Upper lobe of left lung (tissue), 6 donors: ENCODE data around the gene RHOXF1. TPM values are rescaled to one million over a fixed set of nuclear protein-coding genes. Genes with fewer than 3 reads are reported as not detected.
"Not testable (repeated sequence)": the region's sequence is repeated elsewhere in the genome, so short reads cannot be mapped to it uniquely, and the experiment has no call there.

Source experiments
- ATAC-seq, 2 donors: fragments of 200-7000 bp; cut with Tn5 transposase; one replicate each; pipeline ENCODE4 v1.9.1; 2022; ENCODE audit warnings: mild to moderate bottlenecking in 2 of 2, moderate library complexity in 2 of 2; ENCODE audit not compliant: low FRiP score in 2 of 2
- DNase-seq, 2 donors: peaks; one replicate each; pipeline ENCODE4 v3.0.0-alpha.2; 2019 to 2020
- H3K27ac ChIP-seq, 4 donors: fragments of 200-600 bp; sonication (generic); one replicate each; pipeline ENCODE4 v1.5.1; 2016 to 2019
- H3K27me3 ChIP-seq, 4 donors: fragments of 200-600 bp; sonication (generic); one replicate each; pipeline ENCODE4 v1.5.1; 2017 to 2019
- H3K36me3 ChIP-seq, 4 donors: fragments of 200-600 bp; sonication (generic); one replicate each; pipeline ENCODE4 v1.5.1; 2016 to 2019
- H3K4me1 ChIP-seq, 4 donors: fragments of 200-600 bp; sonication (generic); one replicate each; pipeline ENCODE4 v1.5.1; 2018 to 2019
- H3K4me3 ChIP-seq, 4 donors: fragments of 200-600 bp; sonication (generic); one replicate each; pipeline ENCODE4 v1.5.1; 2017 to 2019; ENCODE audit warnings: mild to moderate bottlenecking in 2 of 4, moderate library complexity in 1 of 4
- H3K9me3 ChIP-seq, 4 donors: fragments of 200-600 bp; sonication (generic); one replicate each; pipeline ENCODE4 v1.5.1; 2018 to 2019
- CTCF ChIP-seq, 6 experiments: fragments of 450-650 bp in 4 of 6; fragments of 200-600 bp in 2 of 6; sonication (generic) in 2 of 6; IDR thresholded peaks; one replicate each; pipeline ENCODE4 v1.5.1; 2016 to 2019; ENCODE audit warnings: antibody characterized with exemption in 6 of 6
- EP300 ChIP-seq, 4 donors: sonication (generic); formaldehyde crosslinking; IDR thresholded peaks; one replicate each; pipeline ENCODE4 v1.5.1; 2017; ENCODE audit warnings: antibody characterized with exemption in 4 of 4, control low read depth in 2 of 4
- POLR2A ChIP-seq, 4 donors: fragments of 450-650 bp; IDR thresholded peaks; one replicate each; pipeline ENCODE4 v1.5.1; 2016 to 2017; ENCODE audit warnings: antibody characterized with exemption in 4 of 4, mild to moderate bottlenecking in 2 of 4
- POLR2AphosphoS5 ChIP-seq, 2 donors: sonication (generic); formaldehyde crosslinking; IDR thresholded peaks; one replicate each; pipeline ENCODE4 v1.5.1; 2017; ENCODE audit warnings: antibody characterized with exemption in 2 of 2
- WGBS, 2 donors: methylation state at CpG; one replicate each; pipeline ENCODE4 v1.1.5; 2017 to 2018; 5-methylcytosine and 5-hydroxymethylcytosine counted together
- total RNA-seq, 6 donors: library from RNA; depleted of rRNA in 4 of 6; stranded (reverse); fragments of >200 nt in 4 of 6; gene quantifications; one replicate each; pipeline versions ENCODE4 v1.1.0 to v1.2.1, GENCODE V29; 2016 to 2021
- donor health status: DM: no; HTN: no; CAD: no; lungs with moderate emphysema.
- donor health status: DM: no; HTN: yes; CAD: no; lungs with severe emphysema.

RHOXF1 gene
- total RNA-seq, 6 donors from 2014 or later = 0.47 to 3.1 (median 1.5) TPM; not detected in 2

DNA sequence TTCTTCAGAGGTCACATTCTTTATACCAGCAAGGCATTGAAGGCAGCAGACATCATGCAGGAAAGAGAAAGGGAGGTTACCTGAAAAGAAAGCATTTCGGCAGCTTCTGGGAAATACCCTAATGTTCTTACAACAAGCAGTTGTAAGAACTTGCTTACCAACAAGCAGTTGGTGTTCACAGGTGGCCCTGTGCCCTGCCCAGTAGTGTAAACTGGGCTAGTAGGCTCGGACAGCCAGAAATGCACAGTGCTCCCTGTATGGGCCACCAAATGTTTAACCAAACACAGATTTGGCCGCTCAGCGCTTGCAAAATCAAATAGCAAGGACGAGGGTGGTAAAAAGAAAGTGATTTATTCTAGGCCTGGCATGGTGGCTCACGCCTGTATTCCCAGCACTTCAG, 20.4 kb upstream of the RHOXF1 start:
- no peak overlapping the region for H3K27ac ChIP-seq
- no peak for ATAC-seq
- WGBS, 2 donors = 64% methylated on average over 6 of the region's 6 CpGs; no CpG with 5 or more reads in 1 of the 2 donors

GRCh38 chrX:120128306-120128846, 12.7 kb upstream of the RHOXF1 start:
- H3K4me1 ChIP-seq, H3K36me3 ChIP-seq, H3K4me3 ChIP-seq, H3K9me3 ChIP-seq, H3K27ac ChIP-seq, H3K27me3 ChIP-seq, DNase-seq, ATAC-seq: not testable (repeated sequence)
- 84 to 90% methylated on average over 5 of the region's 5 CpGs for WGBS, 2 donors

More for the DNA sequence above, 20.4 kb upstream of the RHOXF1 start:
- H3K27me3 ChIP-seq = no peaks in the 10 kb centered on the region
- H3K9me3 ChIP-seq = no peaks in the 10 kb centered on the region
- TF ChIP-seq CTCF (IDR thresholded peaks at IDR 0.05) (no peak), EP300 (IDR thresholded peaks at IDR 0.05) (no peak), POLR2AphosphoS5 (IDR thresholded peaks at IDR 0.05) (no peak), POLR2A (IDR thresholded peaks at IDR 0.05) (no peak)
- H3K4me3 ChIP-seq = no peak overlapping the region
- H3K36me3 ChIP-seq = no peaks in the 10 kb centered on the region
- no peak for DNase-seq
- H3K4me1 ChIP-seq = no peaks in the 10 kb centered on the region

- 100% methylated on average over 1 to 3 of the region's 3 CpGs for WGBS, 2 donors
- TF ChIP-seq POLR2A (IDR thresholded peaks at IDR 0.05) (no peak), CTCF (IDR thresholded peaks at IDR 0.05) (no peak), POLR2AphosphoS5 (IDR thresholded peaks at IDR 0.05) (no peak), EP300 (IDR thresholded peaks at IDR 0.05) (no peak)
- Histone ChIP-seq H3K27ac (peak overlapping the region in 1 of 4 donors; percentile 12), H3K27me3 (no peaks in the 10 kb centered on the region), H3K4me1 (peaks cover 0 to 2% (median 0%) of the 10 kb centered on the region in 4 donors), H3K36me3 (no peaks in the 10 kb centered on the region), H3K4me3 (no peak overlapping the region), H3K9me3 (no peaks in the 10 kb centered on the region)
- ATAC-seq (peak in 1 of 2 donors; percentile 51), DNase-seq (no peak)
These were observed 9.7 kb upstream of the RHOXF1 start for GRCh38 chrX:120125444-120125843.

- no peaks in the 10 kb centered on the region for H3K27me3 ChIP-seq
- 62 to 81% methylated on average over 3 to 12 of the region's 12 CpGs for WGBS, 2 donors
- peak overlapping the region in 2 of 4 donors; percentile 13 to 19 for H3K4me3 ChIP-seq
- H3K36me3 ChIP-seq = no peaks in the 10 kb centered on the region
- no peaks in the 10 kb centered on the region for H3K4me1 ChIP-seq
- H3K27ac ChIP-seq = peak overlapping the region in 1 of 4 donors; percentile 58
- ATAC-seq (peak in 1 of 2 donors; percentile 92), DNase-seq (peak in 1 of 2 donors; percentile 78)
- no peaks in the 10 kb centered on the region for H3K9me3 ChIP-seq
- TF ChIP-seq EP300 (IDR thresholded peaks at IDR 0.05) (peak in 1 of 4 donors; percentile 58), POLR2A (IDR thresholded peaks at IDR 0.05) (no peak), CTCF (IDR thresholded peaks at IDR 0.05) (no peak), POLR2AphosphoS5 (IDR thresholded peaks at IDR 0.05) (peak in 1 of 2 donors; percentile 10)
These were observed 4.5 kb upstream of the RHOXF1 start for GRCh38 chrX:120120223-120120622.

GRCh38 chrX:120111611-120112010, 4.1 kb downstream of the RHOXF1 start:
- no peak for DNase-seq
- no peaks in the 10 kb centered on the region for H3K27me3 ChIP-seq

More at GRCh38 chrX:120111611-120112010, 4.1 kb downstream of the RHOXF1 start:
- Histone ChIP-seq H3K27ac (no peak overlapping the region), H3K36me3 (no peaks in the 10 kb centered on the region), H3K4me3 (no peak overlapping the region), H3K9me3 (no peaks in the 10 kb centered on the region), H3K4me1 (no peaks in the 10 kb centered on the region)
- TF ChIP-seq POLR2A (IDR thresholded peaks at IDR 0.05) (no peak), EP300 (IDR thresholded peaks at IDR 0.05) (no peak), CTCF (IDR thresholded peaks at IDR 0.05) (no peak), POLR2AphosphoS5 (IDR thresholded peaks at IDR 0.05) (no peak)
- no peak for ATAC-seq
